HL-60 (cell line): ENCODE results near the gene CHCHD10.

Source experiments
- DNase-seq, 2 experiments: peaks; one replicate each; pipeline ENCODE4 v3.0.0-alpha.2; 2010 to 2020; ENCODE audit warnings: low read depth in 1 of 2, low spot score in 1 of 2
- H3K27ac ChIP-seq: fragments of 250-450 bp; sonication (Bioruptor Pico); replicated peaks from 2 replicates; pipeline ENCODE4 v1.5.1; 2020; ENCODE audit warnings: mild to moderate bottlenecking, moderate library complexity
- H3K27me3 ChIP-seq: fragments of 250-450 bp; sonication (Bioruptor Pico); 2 replicates; pipeline ENCODE4 v1.5.1; 2021; ENCODE audit warnings: mild to moderate bottlenecking, moderate library complexity; ENCODE audit not compliant: insufficient read depth, poor library complexity, severe bottlenecking
- H3K4me3 ChIP-seq: replicated peaks from 2 replicates; pipeline ENCODE4 v1.5.1; 2011; ENCODE audit warnings: mild to moderate bottlenecking, control low read depth, low read length; ENCODE audit not compliant: insufficient read depth
- CTCF ChIP-seq: IDR thresholded peaks from one replicate; pipeline ENCODE4 v1.5.1; 2011; ENCODE audit warnings: low read length, control low read depth, inconsistent platforms; ENCODE audit not compliant: insufficient read depth
- GABPA ChIP-seq: IDR thresholded peaks from 2 replicates; pipeline ENCODE4 v1.6.1; 2012; ENCODE audit warnings: low read depth
- POLR2AphosphoS5 ChIP-seq: IDR thresholded peaks from 2 replicates; pipeline ENCODE4 v1.6.1; 2012; ENCODE audit warnings: low read depth
- REST ChIP-seq: IDR thresholded peaks from 2 replicates; pipeline ENCODE4 v1.6.1; 2012; ENCODE audit warnings: low read depth; ENCODE audit not compliant: insufficient replicate concordance
- SPI1 ChIP-seq: IDR thresholded peaks from 2 replicates; pipeline ENCODE4 v1.6.1; 2012; ENCODE audit warnings: low read depth, mild to moderate bottlenecking, borderline replicate concordance

CHCHD10 gene

GRCh38 chr22:23778577-23778900, 10.8 kb upstream of the CHCHD10 start:
- H3K4me3 ChIP-seq = no peak overlapping the region
- TF ChIP-seq REST (no peak), CTCF (no peak), POLR2AphosphoS5 (no peak), GABPA (no peak), SPI1 (no peak)
- no peak overlapping the region for H3K27ac ChIP-seq

GRCh38 chr22:23777776-23778576, 10.2 kb upstream of the CHCHD10 start:
- H3K4me3 ChIP-seq = no peak overlapping the region
- H3K27ac ChIP-seq = no peak overlapping the region
- TF ChIP-seq POLR2AphosphoS5 (no peak), SPI1 (no peak), CTCF (no peak), GABPA (no peak), REST (no peak)
- peaks cover 11% of the 10 kb centered on the region for H3K27me3 ChIP-seq
- no peak for DNase-seq

More at GRCh38 chr22:23778577-23778900, 10.8 kb upstream of the CHCHD10 start:
- DNase-seq = no peak
- H3K27me3 ChIP-seq = peaks cover 5% of the 10 kb centered on the region

- no peak for TF ChIP-seq REST
- no peak for TF ChIP-seq SPI1
- TF ChIP-seq GABPA = no peak
- TF ChIP-seq CTCF = no peak
- no peak overlapping the region for H3K27ac ChIP-seq
- H3K27me3 ChIP-seq = peaks cover 17% of the 10 kb centered on the region
- DNase-seq = no peak
- no peak overlapping the region for H3K4me3 ChIP-seq
Measured at GRCh38 chr22:23775779-23776375, 8.1 kb upstream of the CHCHD10 start.
